Panc1 (cell line): ENCODE results near the gene ACP4. TPM values are rescaled to one million over a fixed set of nuclear protein-coding genes. Genes with fewer than 3 reads are reported as not detected.

ENCODE experiments used
- ATAC-seq: fragments of 200-7000 bp; cut with Tn5 transposase; 2 replicates; pipeline ENCODE4 v1.9.1; 2020; ENCODE audit warnings: mild to moderate bottlenecking, moderate library complexity
- BruUV-seq: library from RNA; stranded (reverse); fragments of 400-500 nt; replicated peaks from 2 replicates; lab custom pipeline; 2021; lab: Mats Ljungman, UMichigan
- CTCF ChIA-PET: fragments of 300-600 bp; sonication (Branson Sonifier 250); formaldehyde crosslinking; loops from one replicate; lab custom pipeline; 2022; ENCODE audit warnings: antibody characterized with exemption; lab: Charles Lee
- POLR2A ChIA-PET: fragments of 300-600 bp; sonication (Branson Sonifier 250); formaldehyde crosslinking; loops from one replicate; lab custom pipeline; 2022; ENCODE audit warnings: antibody characterized with exemption; lab: Charles Lee
- DNase-seq: peaks from one replicate; pipeline ENCODE4 v3.0.0-alpha.2; 2010; ENCODE audit warnings: low read depth, low spot score
- H3K27ac ChIP-seq: 2 replicates; pipeline ENCODE4 v1.5.1; 2011; ENCODE audit warnings: mild to moderate bottlenecking, low read length, inconsistent platforms
- H3K27me3 ChIP-seq: fragments of 200-500 bp; sonication (Bioruptor generic); 2 replicates; pipeline ENCODE4 v1.6.0; 2014; ENCODE audit warnings: low read length, inconsistent platforms; ENCODE audit not compliant: control insufficient read depth, insufficient read depth
- H3K36me3 ChIP-seq: fragments of 200-500 bp; sonication (Bioruptor generic); 2 replicates; pipeline ENCODE4 v1.5.1; 2014; ENCODE audit warnings: inconsistent platforms, mild to moderate bottlenecking, low read length, moderate library complexity; ENCODE audit not compliant: control insufficient read depth, insufficient read depth
- H3K4me1 ChIP-seq: 2 replicates; pipeline ENCODE4 v1.5.1; 2011; ENCODE audit warnings: inconsistent platforms, mild to moderate bottlenecking, low read length, moderate library complexity; ENCODE audit not compliant: control insufficient read depth, insufficient read depth
- H3K4me3 ChIP-seq, 2 experiments: 2 replicates each; pipeline ENCODE4 v1.5.1; 2011 to 2012; ENCODE audit warnings: low read depth in 2 of 2, low read length in 2 of 2, mild to moderate bottlenecking in 2 of 2, inconsistent platforms in 1 of 2, moderate library complexity in 1 of 2
- H3K9me3 ChIP-seq: fragments of 200-500 bp; sonication (Bioruptor generic); 2 replicates; pipeline ENCODE4 v1.5.1; 2014; ENCODE audit warnings: low read depth, mild to moderate bottlenecking, inconsistent platforms, low read length, moderate library complexity; ENCODE audit not compliant: control insufficient read depth, insufficient read depth
- CTCF ChIP-seq: fragments of 450-650 bp; IDR thresholded peaks from 2 replicates; pipeline ENCODE4 v1.5.1; 2017; ENCODE audit warnings: mild to moderate bottlenecking
- POLR2AphosphoS5 ChIP-seq: IDR thresholded peaks from 2 replicates; pipeline ENCODE4 v1.6.1; 2012; ENCODE audit warnings: mild to moderate bottlenecking, low read depth, low read length, moderate library complexity
- REST ChIP-seq, 2 experiments: IDR thresholded peaks; 2 replicates each; pipeline ENCODE4 v1.6.1; 2011 to 2012; ENCODE audit warnings: low read depth in 2 of 2, control low read depth in 1 of 2, low read length in 1 of 2, mild to moderate bottlenecking in 1 of 2, moderate library complexity in 1 of 2; ENCODE audit not compliant: insufficient read depth in 1 of 2
- SIN3A ChIP-seq: IDR thresholded peaks from 2 replicates; pipeline ENCODE4 v1.6.1; 2012; ENCODE audit warnings: low read depth, mild to moderate bottlenecking, low read length, moderate library complexity, borderline replicate concordance; ENCODE audit not compliant: insufficient read depth
- TCF7L2 ChIP-seq: IDR thresholded peaks from 2 replicates; pipeline ENCODE4 v1.6.1; 2011; ENCODE audit warnings: mild to moderate bottlenecking, low read depth, low read length, inconsistent platforms
- in situ Hi-C: cut with HindIII; loops from 2 replicates; pipeline ENCODE4 v1.10.0; 2016; ENCODE audit warnings: low sequenced_read_pairs, low pct_unique_long_range_greater_than_20kb
- intact Hi-C: fragments of 100-400 bp; cut with micrococcal nuclease; formaldehyde crosslinking; loops from one replicate; pipeline ENCODE4 v1.10.0; 2022; ENCODE audit not compliant: unreplicated experiment
- total RNA-seq: library from RNA; stranded (reverse); gene quantifications from one replicate; pipeline ENCODE4 v1.2.1, GENCODE V29; 2021; ENCODE audit not compliant: unreplicated experiment

The ACP4 gene
- total RNA-seq, 1 experiment from 2014 or later, result not detected

GRCh38 chr19:50820549-50821247 is 30.5 kb downstream of the ACP4 start:
- Histone ChIP-seq H3K9me3 (no peaks in the 10 kb centered on the region), H3K4me3 (no peak overlapping the region), H3K36me3 (no peaks in the 10 kb centered on the region), H3K4me1 (no peaks in the 10 kb centered on the region), H3K27ac (no peak overlapping the region), H3K27me3 (no peaks in the 10 kb centered on the region; the same call in 1 of the 2 replicates)
- ChIA-PET POLR2A (no interaction called here), CTCF (no interaction called here)
- in situ Hi-C loops (no loop called here), intact Hi-C loops (no loop called here)
- TF ChIP-seq REST (IDR thresholded peaks at IDR 0.05; ENCODE audit: insufficient read depth in 1 of 2, low read depth in 2 of 2, low read length in 1 of 2), result no peak
- no peak for TF ChIP-seq SIN3A
- no peak for TF ChIP-seq TCF7L2
- no peak for TF ChIP-seq POLR2AphosphoS5
- TF ChIP-seq CTCF, result no peak
- ATAC-seq (0 out of 2 replicates have a peak, but pooled peaks have one; percentile 53), DNase-seq (no peak)
- BruUV-seq, result no TSS peak

GRCh38 chr19:50821248-50821612 is 31.0 kb downstream of the ACP4 start:
- BruUV-seq, result no TSS peak
- Histone ChIP-seq H3K4me1 (no peaks in the 10 kb centered on the region), H3K27ac (no peak overlapping the region), H3K4me3 (no peak overlapping the region), H3K9me3 (no peaks in the 10 kb centered on the region), H3K27me3 (no peaks in the 10 kb centered on the region; the same call in 1 of the 2 replicates), H3K36me3 (no peaks in the 10 kb centered on the region)
- CTCF ChIA-PET, result no interaction called here
- TF ChIP-seq CTCF (no peak), TCF7L2 (no peak), REST (IDR thresholded peaks at IDR 0.05; ENCODE audit: insufficient read depth in 1 of 2, low read depth in 2 of 2, low read length in 1 of 2) (no peak), SIN3A (no peak), POLR2AphosphoS5 (no peak)
- DNase-seq (no peak), ATAC-seq (no peak)
- POLR2A ChIA-PET, result no interaction called here
- intact Hi-C loops (no loop called here), in situ Hi-C loops (no loop called here)
